ENCODE measurements around the gene ZNRF4. TPM values are rescaled to one million over a fixed set of nuclear protein-coding genes. Genes with fewer than 3 reads are reported as not detected.

Gene ZNRF4
- not detected in 2 replicates for total RNA-seq

GRCh38 chr19:5455367-5456129 is at the start of gene ZNRF4:
TSS of gene ZNRF4 (plus strand) at chr19:5455417. CDS start at chr19:5455492, 75 bp downstream.

Other genes with a start within 250 kb of the ZNRF4 start
- 117 and 145 TPM in 2 replicates for gene PTPRS, start 114.6 kb upstream of the ZNRF4 start, total RNA-seq
- gene TINCR, start 112.5 kb downstream of the ZNRF4 start, total RNA-seq = 0.12 and 0.22 TPM in 2 replicates
- 42.1 and 46.5 TPM in 2 replicates for gene SAFB2, start 167.4 kb downstream of the ZNRF4 start, total RNA-seq
- gene SAFB, start 167.7 kb downstream of the ZNRF4 start, total RNA-seq = 68.5 and 73.4 TPM in 2 replicates
- 24.8 and 33.6 TPM in 2 replicates for gene MICOS13, start 225.1 kb downstream of the ZNRF4 start, total RNA-seq
- gene HSD11B1L, start 225.6 kb downstream of the ZNRF4 start, total RNA-seq = 4.2 and 10.6 TPM in 2 replicates
- 464 and 651 TPM in 2 replicates for gene RPL36, start 234.9 kb downstream of the ZNRF4 start, total RNA-seq